Hepatocyte (in vitro differentiated cells): ENCODE measurements around the gene TCEAL4.

Source experiments
- EZH2 ChIP-seq: fragments of 200-600 bp; sonication (generic); IDR thresholded peaks from 2 replicates; pipeline ENCODE4 v1.6.1; 2016; ENCODE audit warnings: antibody characterized with exemption, mild to moderate bottlenecking, borderline replicate concordance
- EZH2phosphoT487 ChIP-seq: fragments of 200-600 bp; sonication (generic); IDR thresholded peaks from one replicate; pipeline ENCODE4 v1.6.1; 2018; ENCODE audit warnings: antibody characterized with exemption, mild to moderate bottlenecking, low read depth, moderate library complexity; ENCODE audit not compliant: unreplicated experiment, severe bottlenecking
- TF ChIP-seq, protein P1 (sequence below): fragments of 200-600 bp; sonication (generic); IDR thresholded peaks from 2 replicates; pipeline ENCODE4 v1.5.1; 2016; ENCODE audit warnings: antibody characterized with exemption, mild to moderate bottlenecking; ENCODE audit not compliant: poor library complexity

- TF ChIP-seq, protein P1, sequence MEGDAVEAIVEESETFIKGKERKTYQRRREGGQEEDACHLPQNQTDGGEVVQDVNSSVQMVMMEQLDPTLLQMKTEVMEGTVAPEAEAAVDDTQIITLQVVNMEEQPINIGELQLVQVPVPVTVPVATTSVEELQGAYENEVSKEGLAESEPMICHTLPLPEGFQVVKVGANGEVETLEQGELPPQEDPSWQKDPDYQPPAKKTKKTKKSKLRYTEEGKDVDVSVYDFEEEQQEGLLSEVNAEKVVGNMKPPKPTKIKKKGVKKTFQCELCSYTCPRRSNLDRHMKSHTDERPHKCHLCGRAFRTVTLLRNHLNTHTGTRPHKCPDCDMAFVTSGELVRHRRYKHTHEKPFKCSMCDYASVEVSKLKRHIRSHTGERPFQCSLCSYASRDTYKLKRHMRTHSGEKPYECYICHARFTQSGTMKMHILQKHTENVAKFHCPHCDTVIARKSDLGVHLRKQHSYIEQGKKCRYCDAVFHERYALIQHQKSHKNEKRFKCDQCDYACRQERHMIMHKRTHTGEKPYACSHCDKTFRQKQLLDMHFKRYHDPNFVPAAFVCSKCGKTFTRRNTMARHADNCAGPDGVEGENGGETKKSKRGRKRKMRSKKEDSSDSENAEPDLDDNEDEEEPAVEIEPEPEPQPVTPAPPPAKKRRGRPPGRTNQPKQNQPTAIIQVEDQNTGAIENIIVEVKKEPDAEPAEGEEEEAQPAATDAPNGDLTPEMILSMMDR, result no peak
- no peak for TF ChIP-seq EZH2
- no peak for TF ChIP-seq EZH2phosphoT487
These were observed 38.8 kb downstream of the TCEAL4 start for GRCh38 chrX:103624111-103624510.
